ENCODE results near the gene DACT2. TPM values are rescaled to one million over a fixed set of nuclear protein-coding genes. Genes with fewer than 3 reads are reported as not detected.
"Not testable (repeated sequence)": the region's sequence is repeated elsewhere in the genome, so short reads cannot be mapped to it uniquely, and the experiment has no call there.

Gene DACT2
- total RNA-seq, 1 donor = not detected

GRCh38 chr6:168356872-168357271 is 37.3 kb upstream of the DACT2 start:
- H3K4me1 ChIP-seq (ENCODE audit: insufficient read depth, low read length); H3K27me3 ChIP-seq (ENCODE audit: insufficient read depth, low read length); H3K4me3 ChIP-seq (ENCODE audit: low read length); H3K9me3 ChIP-seq (ENCODE audit: low read depth, low read length): not testable (repeated sequence)

GRCh38 chr6:168355716-168356522 is 36.3 kb upstream of the DACT2 start:
- Histone ChIP-seq H3K4me3 (ENCODE audit: low read length) (no peak overlapping the region), H3K4me1 (ENCODE audit: insufficient read depth, low read length) (no peaks in the 10 kb centered on the region), H3K27me3 (ENCODE audit: insufficient read depth, low read length) (no peaks in the 10 kb centered on the region), H3K9me3 (ENCODE audit: low read depth, low read length) (no peaks in the 10 kb centered on the region)

GRCh38 chr6:168354338-168354737 is 34.8 kb upstream of the DACT2 start:
- no peaks in the 10 kb centered on the region for H3K9me3 ChIP-seq (ENCODE audit: low read depth, low read length)
- no peaks in the 10 kb centered on the region for H3K4me1 ChIP-seq (ENCODE audit: insufficient read depth, low read length)
- H3K27me3 ChIP-seq (ENCODE audit: insufficient read depth, low read length) = no peaks in the 10 kb centered on the region
- no peak overlapping the region for H3K4me3 ChIP-seq (ENCODE audit: low read length)

- Histone ChIP-seq H3K4me1 (ENCODE audit: insufficient read depth, low read length) (no peaks in the 10 kb centered on the region), H3K4me3 (ENCODE audit: low read length) (no peak overlapping the region), H3K27me3 (ENCODE audit: insufficient read depth, low read length) (no peaks in the 10 kb centered on the region), H3K9me3 (ENCODE audit: low read depth, low read length) (no peaks in the 10 kb centered on the region)
Observed at GRCh38 chr6:168353041-168353440, 33.5 kb upstream of the DACT2 start.

GRCh38 chr6:168352096-168352495 is 32.5 kb upstream of the DACT2 start:
- Histone ChIP-seq H3K9me3 (ENCODE audit: low read depth, low read length) (no peaks in the 10 kb centered on the region), H3K27me3 (ENCODE audit: insufficient read depth, low read length) (no peaks in the 10 kb centered on the region), H3K4me1 (ENCODE audit: insufficient read depth, low read length) (no peaks in the 10 kb centered on the region), H3K4me3 (ENCODE audit: low read length) (no peak overlapping the region)

GRCh38 chr6:168349718-168350210 is 30.2 kb upstream of the DACT2 start:
- H3K9me3 ChIP-seq (ENCODE audit: low read depth, low read length) = no peaks in the 10 kb centered on the region
- no peaks in the 10 kb centered on the region for H3K27me3 ChIP-seq (ENCODE audit: insufficient read depth, low read length)
- no peaks in the 10 kb centered on the region for H3K4me1 ChIP-seq (ENCODE audit: insufficient read depth, low read length)
- no peak overlapping the region for H3K4me3 ChIP-seq (ENCODE audit: low read length)

GRCh38 chr6:168348186-168348585 is 28.6 kb upstream of the DACT2 start:
- no peaks in the 10 kb centered on the region for H3K4me1 ChIP-seq (ENCODE audit: insufficient read depth, low read length)
- no peaks in the 10 kb centered on the region for H3K9me3 ChIP-seq (ENCODE audit: low read depth, low read length)
- H3K27me3 ChIP-seq (ENCODE audit: insufficient read depth, low read length) = no peaks in the 10 kb centered on the region
- no peak overlapping the region for H3K4me3 ChIP-seq (ENCODE audit: low read length)

GRCh38 chr6:168347615-168348014 is 28.0 kb upstream of the DACT2 start:
- Histone ChIP-seq H3K27me3 (ENCODE audit: insufficient read depth, low read length) (no peaks in the 10 kb centered on the region), H3K4me3 (ENCODE audit: low read length) (no peak overlapping the region), H3K4me1 (ENCODE audit: insufficient read depth, low read length) (no peaks in the 10 kb centered on the region), H3K9me3 (ENCODE audit: low read depth, low read length) (no peaks in the 10 kb centered on the region)

GRCh38 chr6:168347053-168347452 is 27.5 kb upstream of the DACT2 start:
- no peaks in the 10 kb centered on the region for H3K9me3 ChIP-seq (ENCODE audit: low read depth, low read length)
- no peak overlapping the region for H3K4me3 ChIP-seq (ENCODE audit: low read length)
- H3K4me1 ChIP-seq (ENCODE audit: insufficient read depth, low read length) = no peaks in the 10 kb centered on the region
- no peaks in the 10 kb centered on the region for H3K27me3 ChIP-seq (ENCODE audit: insufficient read depth, low read length)

- no peaks in the 10 kb centered on the region for H3K9me3 ChIP-seq (ENCODE audit: low read depth, low read length)
- no peaks in the 10 kb centered on the region for H3K4me1 ChIP-seq (ENCODE audit: insufficient read depth, low read length)
- H3K27me3 ChIP-seq (ENCODE audit: insufficient read depth, low read length) = no peaks in the 10 kb centered on the region
- no peak overlapping the region for H3K4me3 ChIP-seq (ENCODE audit: low read length)
Observed at GRCh38 chr6:168345896-168346754, 26.5 kb upstream of the DACT2 start.

GRCh38 chr6:168345266-168345665 is 25.7 kb upstream of the DACT2 start:
- no peak overlapping the region for H3K4me3 ChIP-seq (ENCODE audit: low read length)
- H3K27me3 ChIP-seq (ENCODE audit: insufficient read depth, low read length) = no peaks in the 10 kb centered on the region
- H3K4me1 ChIP-seq (ENCODE audit: insufficient read depth, low read length) = no peaks in the 10 kb centered on the region
- H3K9me3 ChIP-seq (ENCODE audit: low read depth, low read length) = no peaks in the 10 kb centered on the region

GRCh38 chr6:168344338-168344737 is 24.8 kb upstream of the DACT2 start:
- Histone ChIP-seq H3K27me3 (ENCODE audit: insufficient read depth, low read length) (no peaks in the 10 kb centered on the region), H3K9me3 (ENCODE audit: low read depth, low read length) (no peaks in the 10 kb centered on the region), H3K4me3 (ENCODE audit: low read length) (no peak overlapping the region), H3K4me1 (ENCODE audit: insufficient read depth, low read length) (no peaks in the 10 kb centered on the region)

GRCh38 chr6:168343239-168344150 is 23.9 kb upstream of the DACT2 start:
- H3K27me3 ChIP-seq (ENCODE audit: insufficient read depth, low read length) = no peaks in the 10 kb centered on the region
- no peaks in the 10 kb centered on the region for H3K4me1 ChIP-seq (ENCODE audit: insufficient read depth, low read length)
- no peak overlapping the region for H3K4me3 ChIP-seq (ENCODE audit: low read length)
- no peaks in the 10 kb centered on the region for H3K9me3 ChIP-seq (ENCODE audit: low read depth, low read length)

GRCh38 chr6:168342636-168343035 is 23.1 kb upstream of the DACT2 start:
- H3K4me1 ChIP-seq (ENCODE audit: insufficient read depth, low read length) = no peaks in the 10 kb centered on the region
- H3K9me3 ChIP-seq (ENCODE audit: low read depth, low read length) = no peaks in the 10 kb centered on the region
- H3K27me3 ChIP-seq (ENCODE audit: insufficient read depth, low read length) = no peaks in the 10 kb centered on the region
- H3K4me3 ChIP-seq (ENCODE audit: low read length) = no peak overlapping the region

Measured in mononuclear cell (primary cell).